ENCODE measurements around the gene RXFP4. TPM values are rescaled to one million over a fixed set of nuclear protein-coding genes. Genes with fewer than 3 reads are reported as not detected.

Gene RXFP4
- total and polyA plus RNA-seq, 2 of the 13 experiments (the other 11 are each of a cell fraction or from before 2014, with no cell fraction given): 0.38 to 1.4 TPM

GRCh38 chr1:155934097-155934935 is 7.1 kb upstream of the RXFP4 start, which contains the start of gene KHDC4 (continued):
- TF ChIP-seq SRSF9 (IDR thresholded peaks at IDR 0.05; ENCODE audit: borderline replicate concordance, insufficient read depth, low read depth, low read length, poor library complexity, severe bottlenecking): no peak
- TF ChIP-seq DNMT1 (CRISPR knock-in tag; IDR thresholded peaks at IDR 0.05): no peak
- TF ChIP-seq DMAP1 (CRISPR knock-in tag; IDR thresholded peaks at IDR 0.05): peak; percentile 96
- TF ChIP-seq SP5 (CRISPR knock-in tag; IDR thresholded peaks at IDR 0.05; ENCODE audit: borderline replicate concordance, low read depth): no peak
- no peak for TF ChIP-seq RFX3 (CRISPR knock-in tag; IDR thresholded peaks at IDR 0.05)
- no peak for TF ChIP-seq MEIS1 (CRISPR knock-in tag; IDR thresholded peaks at IDR 0.05; ENCODE audit: borderline replicate concordance)
- TF ChIP-seq ATAD3A (CRISPR knock-in tag; IDR thresholded peaks at IDR 0.05): no peak
- no peak for TF ChIP-seq TRIM24 (CRISPR knock-in tag; IDR thresholded peaks at IDR 0.05)
- TF ChIP-seq SMARCE1 (IDR thresholded peaks at IDR 0.05; ENCODE audit: borderline replicate concordance): no peak
- TF ChIP-seq SRF (IDR thresholded peaks at IDR 0.05; ENCODE audit: low read depth, low read length): no peak
- TF ChIP-seq GTF2F1 (IDR thresholded peaks at IDR 0.05; ENCODE audit: low read length): no peak
- peak; percentile 96 for TF ChIP-seq DZIP1 (CRISPR knock-in tag; IDR thresholded peaks at IDR 0.05)
- no peak for TF ChIP-seq BCLAF1 (IDR thresholded peaks at IDR 0.05)
- 0 out of 2 replicates have a peak, but pooled peaks have one; percentile 30 for TF ChIP-seq ZIK1 (CRISPR knock-in tag; IDR thresholded peaks at IDR 0.05; ENCODE audit: borderline replicate concordance, low read depth)
- TF ChIP-seq ZNF124 (CRISPR knock-in tag; IDR thresholded peaks at IDR 0.05): peak; percentile 26; the same call in 1 of the 2 replicates
- no peak for TF ChIP-seq ATM (IDR thresholded peaks at IDR 0.05; ENCODE audit: borderline replicate concordance)
- peak; percentile 99 for TF ChIP-seq HOXA3 (CRISPR knock-in tag; IDR thresholded peaks at IDR 0.05)
- peak; percentile 88 for TF ChIP-seq KMT2B (CRISPR knock-in tag; IDR thresholded peaks at IDR 0.05)
- TF ChIP-seq MAZ (IDR thresholded peaks at IDR 0.05; ENCODE audit: borderline replicate concordance, low read depth, low read length): peak; percentile 45; the same call in 1 of the 2 replicates
- TF ChIP-seq MAZ (CRISPR knock-in tag; IDR thresholded peaks at IDR 0.05; ENCODE audit: low read depth): peak; percentile 51; the same call in 1 of the 2 replicates
- peak; percentile 26; the same call in 1 of the 2 replicates for TF ChIP-seq SMAD1 (CRISPR knock-in tag; IDR thresholded peaks at IDR 0.05; ENCODE audit: borderline replicate concordance, low read depth)
- TF ChIP-seq PHF5A (CRISPR knock-in tag; IDR thresholded peaks at IDR 0.05; ENCODE audit: low read depth, unreplicated experiment): peak; percentile 83
- TF ChIP-seq TFDP1 (CRISPR knock-in tag; IDR thresholded peaks at IDR 0.05; ENCODE audit: borderline replicate concordance): peak; percentile 89
- no peak for TF ChIP-seq NR1H2 (CRISPR knock-in tag; IDR thresholded peaks at IDR 0.05; ENCODE audit: borderline replicate concordance, low read depth)
- TF ChIP-seq ZFP1 (CRISPR knock-in tag; IDR thresholded peaks at IDR 0.05): no peak

All from HepG2 (cell line).